Kidney tubule cell (primary cell): ENCODE results near the gene HMOX2.

Experiments
- DNase-seq: peaks from one replicate; pipeline ENCODE4 v3.0.0-alpha.2; 2018; ENCODE audit warnings: low spot score

HMOX2 gene

GRCh38 chr16:4475880-4476788 lies at the start of gene HMOX2:
Gene HMOX2 (plus strand): TSS chr16:4476398. CDS start chr16:4505525, 29,127 bp downstream.
- DNase-seq, result peak; percentile 96

GRCh38 chr16:4426722-4427372 lies 49.4 kb upstream of the HMOX2 start:
- DNase-seq, result no peak

GRCh38 chr16:4428500-4428899 lies 47.7 kb upstream of the HMOX2 start:
- no peak for DNase-seq

- no peak for DNase-seq
Measured at GRCh38 chr16:4431023-4431422, 45.2 kb upstream of the HMOX2 start.

GRCh38 chr16:4433228-4433627 lies 43.0 kb upstream of the HMOX2 start:
- DNase-seq, result no peak

- DNase-seq, result no peak
Measured at GRCh38 chr16:4433914-4434787, 42.0 kb upstream of the HMOX2 start.

GRCh38 chr16:4435337-4436067 lies 40.7 kb upstream of the HMOX2 start:
- no peak for DNase-seq

GRCh38 chr16:4437366-4437765 lies 38.8 kb upstream of the HMOX2 start:
- DNase-seq, result no peak

GRCh38 chr16:4442371-4442770 lies 33.8 kb upstream of the HMOX2 start:
- no peak for DNase-seq

- DNase-seq, result no peak
Measured at GRCh38 chr16:4443271-4443670, 32.9 kb upstream of the HMOX2 start.

GRCh38 chr16:4443986-4444385 lies 32.2 kb upstream of the HMOX2 start:
- no peak for DNase-seq

- no peak for DNase-seq
Measured at GRCh38 chr16:4450430-4450829, 25.8 kb upstream of the HMOX2 start.

GRCh38 chr16:4450931-4451519 lies 25.2 kb upstream of the HMOX2 start:
- DNase-seq, result no peak

- no peak for DNase-seq
Measured at GRCh38 chr16:4452674-4453073, 23.5 kb upstream of the HMOX2 start.

GRCh38 chr16:4454623-4455022 lies 21.6 kb upstream of the HMOX2 start:
- DNase-seq, result no peak

- DNase-seq, result no peak
Measured at GRCh38 chr16:4455081-4455480, 21.1 kb upstream of the HMOX2 start.

GRCh38 chr16:4455951-4456350 lies 20.2 kb upstream of the HMOX2 start:
- DNase-seq, result no peak

GRCh38 chr16:4460936-4461249 lies 15.3 kb upstream of the HMOX2 start:
- DNase-seq, result no peak

- no peak for DNase-seq
Measured at GRCh38 chr16:4461250-4462085, 14.7 kb upstream of the HMOX2 start.

GRCh38 chr16:4463522-4464163 lies 12.6 kb upstream of the HMOX2 start:
- peak; percentile 20 for DNase-seq
